ENCODE results near the gene SLC9B1. TPM values are rescaled to one million over a fixed set of nuclear protein-coding genes. Genes with fewer than 3 reads are reported as not detected.

The SLC9B1 gene, protein sequence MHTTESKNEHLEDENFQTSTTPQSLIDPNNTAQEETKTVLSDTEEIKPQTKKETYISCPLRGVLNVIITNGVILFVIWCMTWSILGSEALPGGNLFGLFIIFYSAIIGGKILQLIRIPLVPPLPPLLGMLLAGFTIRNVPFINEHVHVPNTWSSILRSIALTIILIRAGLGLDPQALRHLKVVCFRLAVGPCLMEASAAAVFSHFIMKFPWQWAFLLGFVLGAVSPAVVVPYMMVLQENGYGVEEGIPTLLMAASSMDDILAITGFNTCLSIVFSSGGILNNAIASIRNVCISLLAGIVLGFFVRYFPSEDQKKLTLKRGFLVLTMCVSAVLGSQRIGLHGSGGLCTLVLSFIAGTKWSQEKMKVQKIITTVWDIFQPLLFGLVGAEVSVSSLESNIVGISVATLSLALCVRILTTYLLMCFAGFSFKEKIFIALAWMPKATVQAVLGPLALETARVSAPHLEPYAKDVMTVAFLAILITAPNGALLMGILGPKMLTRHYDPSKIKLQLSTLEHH
- 0.07 and 0.25 TPM in 2 replicates for polyA plus RNA-seq (2011; rRNA removed)
- 0.24 TPM in 1 of 2 replicates, not detected in the other for polyA minus RNA-seq (2011; rRNA and poly(A)+ RNA removed)

DNA sequence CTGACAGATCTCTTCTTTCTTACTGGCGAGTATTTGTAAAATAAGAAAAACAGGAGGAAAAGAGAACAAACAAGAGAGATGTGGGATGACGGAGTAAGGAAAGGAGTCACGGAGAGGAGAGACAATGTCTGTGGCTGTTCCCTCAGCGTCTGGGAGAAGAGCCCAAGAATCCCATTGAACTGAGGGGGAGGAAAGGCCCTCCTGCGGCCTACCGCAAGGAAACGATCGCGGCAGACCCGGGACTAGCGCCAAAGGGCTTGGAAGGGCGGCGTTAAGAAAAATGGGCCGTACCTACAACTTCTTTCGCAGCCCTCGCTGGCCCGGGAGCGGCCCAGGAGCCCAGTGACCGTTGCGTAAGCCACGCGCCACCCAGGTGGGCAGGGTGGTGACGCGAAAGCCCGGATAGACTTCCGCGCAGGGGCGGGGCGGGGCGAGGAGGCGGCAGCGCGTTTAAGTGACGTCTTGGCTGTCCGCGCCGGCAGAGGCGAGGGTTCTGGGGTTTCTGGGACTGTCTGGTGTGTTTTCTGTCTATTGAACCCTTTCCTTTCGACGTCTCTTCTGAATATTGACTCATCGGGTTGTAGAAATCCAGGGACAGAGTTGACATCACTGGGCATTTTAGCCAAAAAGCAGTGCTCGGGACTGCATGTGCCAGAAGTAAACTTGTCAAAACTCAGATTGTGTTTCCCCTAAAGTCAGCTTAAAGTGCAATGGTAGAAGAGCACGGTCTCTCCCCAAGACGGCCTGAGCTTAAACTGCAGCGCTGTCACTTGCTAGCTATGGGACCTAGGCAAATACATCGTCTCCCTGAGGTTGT is at the start of gene SLC9B1:
TSS of gene SLC9B1 (minus strand) at position 398 of the 817 bp plus-strand sequence. CDS start 27,994 bp downstream, outside the sequence.
- TF ChIP-seq, protein P1, sequence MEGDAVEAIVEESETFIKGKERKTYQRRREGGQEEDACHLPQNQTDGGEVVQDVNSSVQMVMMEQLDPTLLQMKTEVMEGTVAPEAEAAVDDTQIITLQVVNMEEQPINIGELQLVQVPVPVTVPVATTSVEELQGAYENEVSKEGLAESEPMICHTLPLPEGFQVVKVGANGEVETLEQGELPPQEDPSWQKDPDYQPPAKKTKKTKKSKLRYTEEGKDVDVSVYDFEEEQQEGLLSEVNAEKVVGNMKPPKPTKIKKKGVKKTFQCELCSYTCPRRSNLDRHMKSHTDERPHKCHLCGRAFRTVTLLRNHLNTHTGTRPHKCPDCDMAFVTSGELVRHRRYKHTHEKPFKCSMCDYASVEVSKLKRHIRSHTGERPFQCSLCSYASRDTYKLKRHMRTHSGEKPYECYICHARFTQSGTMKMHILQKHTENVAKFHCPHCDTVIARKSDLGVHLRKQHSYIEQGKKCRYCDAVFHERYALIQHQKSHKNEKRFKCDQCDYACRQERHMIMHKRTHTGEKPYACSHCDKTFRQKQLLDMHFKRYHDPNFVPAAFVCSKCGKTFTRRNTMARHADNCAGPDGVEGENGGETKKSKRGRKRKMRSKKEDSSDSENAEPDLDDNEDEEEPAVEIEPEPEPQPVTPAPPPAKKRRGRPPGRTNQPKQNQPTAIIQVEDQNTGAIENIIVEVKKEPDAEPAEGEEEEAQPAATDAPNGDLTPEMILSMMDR (IDR thresholded peaks at IDR 0.05; ENCODE audit: insufficient read depth, low read depth, low read length): no peak
- Histone ChIP-seq H3K4me3 (ENCODE audit: low read depth, low read length) (peak within 1 kb of the TSS; percentile 49), H3K27me3 (ENCODE audit: control insufficient read depth, insufficient read depth, low read length) (no peaks in the 10 kb centered on the region), H3K36me3 (ENCODE audit: control insufficient read depth, insufficient read depth, low read length) (no peaks in the 10 kb centered on the region)
- CTCF ChIA-PET: interaction anchor here (0.8 to 2.6 kb wide), 5 partner anchors 10 to 587 kb away, joined by 3 to 6 read pairs (median 5); no protein-coding TSS in a partner anchor
- peak; percentile 89 for DNase-seq (ENCODE audit: low read depth)
- POLR2A ChIA-PET: no interaction called here

DNA sequence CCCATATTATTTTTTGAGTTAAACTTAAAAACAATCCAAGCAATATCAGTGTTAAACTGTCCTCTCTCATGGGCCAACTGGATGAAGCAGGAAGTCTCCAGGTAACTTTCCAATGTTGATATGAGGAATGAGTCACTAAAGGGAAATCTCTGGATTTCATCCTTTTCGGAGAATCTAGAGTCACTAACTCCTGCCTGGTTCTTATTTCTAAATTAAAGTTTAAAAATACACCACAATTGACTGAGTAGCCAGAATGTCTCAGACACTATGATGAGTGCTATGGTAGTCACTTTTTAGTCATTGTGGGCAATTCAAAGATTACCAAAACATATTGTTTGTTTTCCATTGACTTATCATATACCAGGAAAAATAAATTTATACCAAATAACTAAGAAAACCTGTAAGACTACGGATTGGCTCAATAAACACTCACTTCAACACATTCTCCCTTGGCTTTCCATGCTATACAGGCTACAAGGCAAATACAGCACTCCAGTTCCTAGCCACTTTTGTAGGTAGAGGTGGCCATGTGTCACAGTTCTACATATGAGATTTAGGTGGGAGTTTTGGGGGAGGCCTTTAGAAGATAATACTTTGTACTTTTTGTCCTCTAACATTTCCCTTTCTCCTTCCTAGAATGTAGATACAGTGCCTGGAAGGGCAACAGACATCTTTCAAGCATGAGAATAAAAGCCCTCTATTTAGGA is 48.5 kb upstream of the SLC9B1 start:
- TF ChIP-seq, protein P1 (IDR thresholded peaks at IDR 0.05; ENCODE audit: insufficient read depth, low read depth, low read length): no peak
- CTCF ChIA-PET: no interaction called here
- POLR2A ChIA-PET: no interaction called here
- H3K27me3 ChIP-seq (ENCODE audit: control insufficient read depth, insufficient read depth, low read length): no peaks in the 10 kb centered on the region
- H3K4me3 ChIP-seq (ENCODE audit: low read depth, low read length): no peak overlapping the region
- H3K36me3 ChIP-seq (ENCODE audit: control insufficient read depth, insufficient read depth, low read length): no peaks in the 10 kb centered on the region
- DNase-seq (ENCODE audit: low read depth): no peak

DNA sequence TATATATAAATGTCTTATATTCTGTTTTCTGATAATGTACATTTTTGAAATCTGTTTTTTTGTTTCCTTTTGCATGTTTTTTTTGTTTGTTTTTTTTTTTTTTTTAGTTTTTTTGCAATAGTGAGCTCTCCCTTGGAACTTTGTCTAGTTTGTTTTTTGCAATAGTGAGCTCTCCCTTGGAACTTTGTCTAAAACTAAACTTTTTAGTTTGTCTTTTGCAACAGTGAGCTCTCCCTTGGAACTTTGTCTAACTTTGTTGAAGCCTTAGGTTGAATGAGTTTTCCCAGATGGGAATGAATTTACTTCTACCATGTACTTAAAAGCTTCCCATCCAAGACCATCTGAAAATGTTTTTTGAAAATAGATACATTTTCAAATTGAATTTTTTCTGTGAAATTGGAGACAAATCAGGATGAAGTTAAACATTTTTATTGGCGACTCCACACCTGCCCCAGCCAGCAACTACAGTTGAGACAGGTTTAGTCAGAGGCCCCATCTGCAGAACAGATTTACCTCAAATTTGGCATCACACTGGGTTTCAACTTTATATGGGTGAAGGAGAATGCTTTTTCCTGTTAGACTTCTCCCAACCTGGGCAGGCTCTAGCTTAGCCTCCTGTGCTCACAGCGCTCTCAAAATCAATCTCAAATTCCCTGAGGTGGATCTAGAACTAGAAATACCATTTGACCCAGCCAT is 41.1 kb upstream of the SLC9B1 start:
- TF ChIP-seq, protein P1 (IDR thresholded peaks at IDR 0.05; ENCODE audit: insufficient read depth, low read depth, low read length): no peak
- Histone ChIP-seq H3K27me3 (ENCODE audit: control insufficient read depth, insufficient read depth, low read length) (no peaks in the 10 kb centered on the region), H3K4me3 (ENCODE audit: low read depth, low read length) (no peak overlapping the region), H3K36me3 (ENCODE audit: control insufficient read depth, insufficient read depth, low read length) (no peaks in the 10 kb centered on the region; the same call in 1 of the 2 replicates)
- POLR2A ChIA-PET: no interaction called here
- CTCF ChIA-PET: no interaction called here
- DNase-seq (ENCODE audit: low read depth): no peak

DNA sequence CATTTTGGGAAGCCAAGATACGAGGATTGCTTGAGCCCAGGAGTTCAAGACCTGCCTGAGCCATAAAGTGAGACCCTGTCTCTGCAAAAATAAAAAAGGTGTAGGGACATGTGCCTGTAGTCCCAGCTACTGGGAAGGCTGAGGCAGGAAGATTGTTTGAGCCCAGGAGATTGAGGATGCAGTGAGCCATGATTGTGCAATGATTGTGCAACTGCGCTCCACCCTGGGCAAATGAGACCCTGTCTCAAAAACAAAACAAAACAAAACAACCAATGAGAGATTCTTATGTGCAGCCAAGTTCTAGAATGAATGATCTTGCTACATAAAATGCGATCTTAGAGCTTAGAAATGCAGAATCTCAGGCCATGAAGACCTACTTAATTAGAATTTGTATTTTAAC is 34.5 kb upstream of the SLC9B1 start:
- CTCF ChIA-PET: no interaction called here
- DNase-seq (ENCODE audit: low read depth): no peak

More for the DNA sequence above, 34.5 kb upstream of the SLC9B1 start:
- H3K27me3 ChIP-seq (ENCODE audit: control insufficient read depth, insufficient read depth, low read length): no peaks in the 10 kb centered on the region
- H3K36me3 ChIP-seq (ENCODE audit: control insufficient read depth, insufficient read depth, low read length): no peaks in the 10 kb centered on the region; the same call in 1 of the 2 replicates
- TF ChIP-seq, protein P1 (IDR thresholded peaks at IDR 0.05; ENCODE audit: insufficient read depth, low read depth, low read length): no peak
- POLR2A ChIA-PET: no interaction called here
- no peak overlapping the region for H3K4me3 ChIP-seq (ENCODE audit: low read depth, low read length)
